Karpas-422 (cell line): Measurements from ENCODE around the gene ATP5F1C. TPM values are rescaled to one million over a fixed set of nuclear protein-coding genes. Genes with fewer than 3 reads are reported as not detected.
"Not testable (repeated sequence)": the region's sequence is repeated elsewhere in the genome, so short reads cannot be mapped to it uniquely, and the experiment has no call there.

ENCODE experiments used
- DNase-seq: peaks from one replicate; pipeline ENCODE4 v3.0.0-alpha.2; 2015
- H2AFZ ChIP-seq: fragments of 200-600 bp; sonication (generic); 2 replicates; pipeline ENCODE4 v1.6.1; 2014; ENCODE audit warnings: antibody characterized with exemption, low read length, mixed read lengths
- H3K27ac ChIP-seq: fragments of 200-600 bp; sonication (generic); 2 replicates; pipeline ENCODE4 v1.5.1; 2014; ENCODE audit warnings: mild to moderate bottlenecking, low read length, moderate library complexity
- H3K27me3 ChIP-seq: fragments of 200-600 bp; sonication (generic); 2 replicates; pipeline ENCODE4 v1.6.1; 2014; ENCODE audit warnings: low read length, mixed read lengths
- H3K36me3 ChIP-seq: fragments of 200-600 bp; sonication (generic); 2 replicates; pipeline ENCODE4 v1.6.1; 2014; ENCODE audit warnings: low read length, mixed read lengths; ENCODE audit not compliant: insufficient read depth
- H3K4me1 ChIP-seq: fragments of 200-600 bp; sonication (generic); 2 replicates; pipeline ENCODE4 v1.6.1; 2014; ENCODE audit warnings: mild to moderate bottlenecking, low read length, mixed read lengths
- H3K4me2 ChIP-seq: fragments of 200-600 bp; sonication (generic); 2 replicates; pipeline ENCODE4 v1.6.1; 2014; ENCODE audit warnings: low read length, low read depth, mild to moderate bottlenecking; ENCODE audit not compliant: poor library complexity, severe bottlenecking
- H3K4me3 ChIP-seq: fragments of 200-600 bp; sonication (generic); 2 replicates; pipeline ENCODE4 v1.5.1; 2014; ENCODE audit warnings: mild to moderate bottlenecking, antibody characterized with exemption, low read length, mixed read lengths
- H3K79me2 ChIP-seq: fragments of 200-600 bp; sonication (generic); 2 replicates; pipeline ENCODE4 v1.6.1; 2014; ENCODE audit warnings: mild to moderate bottlenecking, low read length, mixed read lengths
- H3K9ac ChIP-seq: fragments of 200-600 bp; sonication (generic); 2 replicates; pipeline ENCODE4 v1.6.0; 2014; ENCODE audit warnings: low read length
- H3K9me2 ChIP-seq: fragments of 200-600 bp; sonication (generic), shearing (Covaris generic); replicated peaks from 2 replicates; pipeline ENCODE4 v1.6.0; 2014; ENCODE audit warnings: mild to moderate bottlenecking, low read length, moderate library complexity; ENCODE audit not compliant: insufficient read depth
- H3K9me3 ChIP-seq: fragments of 300-700, 200-600 bp; sonication (generic); 2 replicates; pipeline ENCODE4 v1.6.1; 2014; ENCODE audit warnings: low read length, mixed read lengths
- H4K20me1 ChIP-seq: fragments of 200-600 bp; sonication (generic); 2 replicates; pipeline ENCODE4 v1.6.1; 2014; ENCODE audit warnings: mild to moderate bottlenecking, antibody characterized with exemption, low read length, low read depth; ENCODE audit not compliant: insufficient read depth
- total RNA-seq: library from RNA; depleted of rRNA; stranded (reverse); fragments of >200 nt; shearing (Covaris generic); gene quantifications from 2 replicates; pipeline ENCODE4 v1.2.3, GENCODE V29; 2014; ENCODE audit warnings: low replicate concordance

ATP5F1C gene
- total RNA-seq, 1 experiment from 2014 or later = 291 TPM

DNA sequence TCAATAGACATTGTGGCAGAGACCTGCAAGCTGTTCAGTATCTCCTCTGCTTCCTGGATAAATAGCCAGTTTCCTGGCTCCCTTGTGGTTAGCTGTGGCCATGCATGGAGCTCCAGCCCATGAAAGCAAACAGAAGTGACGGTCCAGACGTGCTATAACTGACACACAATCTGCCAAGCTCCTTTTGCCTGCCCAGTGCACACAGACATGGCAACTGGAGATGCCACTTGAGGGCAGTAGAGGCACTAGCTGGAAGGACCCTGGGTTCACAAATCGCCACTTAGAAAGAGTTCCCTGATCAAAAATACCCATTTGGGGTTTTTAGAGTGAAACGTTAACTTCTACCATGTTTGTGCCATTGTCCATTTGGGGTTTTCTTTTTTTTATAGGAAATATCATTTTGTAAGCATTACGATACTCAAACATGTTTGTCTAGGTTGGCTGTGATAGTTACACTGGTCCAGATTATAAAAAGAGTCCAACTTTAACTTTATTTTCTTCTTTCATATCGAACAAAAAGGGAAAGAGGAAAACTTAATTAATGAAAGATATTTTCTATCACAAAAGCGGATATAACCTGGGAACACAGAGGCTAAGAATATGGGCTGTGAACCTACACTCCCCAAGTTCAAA is 31.5 kb upstream of the ATP5F1C start:
- no peaks in the 10 kb centered on the region for H3K79me2 ChIP-seq
- H3K4me1 ChIP-seq = no peaks in the 10 kb centered on the region
- H3K36me3 ChIP-seq = peaks cover 55% of the 10 kb centered on the region
- H3K27ac ChIP-seq = no peak overlapping the region
- no peak overlapping the region for H2AFZ ChIP-seq
- no peaks in the 10 kb centered on the region for H3K9me2 ChIP-seq
- H3K4me2 ChIP-seq = no peak overlapping the region
- no peak overlapping the region for H3K4me3 ChIP-seq
- no peaks in the 10 kb centered on the region for H3K9me3 ChIP-seq
- no peaks in the 10 kb centered on the region for H4K20me1 ChIP-seq
- H3K27me3 ChIP-seq = no peaks in the 10 kb centered on the region
- DNase-seq = peak; percentile 75
- no peak overlapping the region for H3K9ac ChIP-seq

DNA sequence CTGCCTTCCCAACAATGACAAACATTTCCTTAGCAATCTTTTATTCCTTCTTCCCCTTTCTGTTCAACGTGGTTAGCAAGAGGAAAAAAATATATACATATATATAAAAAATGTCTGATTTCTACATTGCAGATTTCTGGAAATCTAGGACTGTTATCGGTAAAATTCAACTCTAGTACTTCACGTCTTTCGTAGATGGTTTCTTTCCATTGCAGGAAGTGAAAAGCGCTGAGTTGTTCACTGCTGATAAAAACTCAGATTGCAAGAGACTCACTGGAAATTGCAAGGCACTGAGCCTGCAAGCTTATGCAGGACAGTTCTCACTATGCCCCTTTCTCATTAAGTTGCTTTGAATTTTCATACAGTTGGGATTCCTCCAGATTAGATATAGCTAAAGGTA is 24.0 kb upstream of the ATP5F1C start:
- no peak overlapping the region for H3K4me2 ChIP-seq
- H3K36me3 ChIP-seq = peaks cover 37% of the 10 kb centered on the region; the same call in 1 of the 2 replicates
- H3K9ac ChIP-seq = no peak overlapping the region
- no peak overlapping the region for H3K27ac ChIP-seq
- no peaks in the 10 kb centered on the region for H3K9me2 ChIP-seq
- no peaks in the 10 kb centered on the region for H3K79me2 ChIP-seq
- H3K9me3 ChIP-seq = no peaks in the 10 kb centered on the region
- no peaks in the 10 kb centered on the region for H3K4me1 ChIP-seq
- H3K4me3 ChIP-seq = no peak overlapping the region
- H4K20me1 ChIP-seq = no peaks in the 10 kb centered on the region
- no peak overlapping the region for H2AFZ ChIP-seq
- H3K27me3 ChIP-seq = no peaks in the 10 kb centered on the region
- DNase-seq = no peak

DNA sequence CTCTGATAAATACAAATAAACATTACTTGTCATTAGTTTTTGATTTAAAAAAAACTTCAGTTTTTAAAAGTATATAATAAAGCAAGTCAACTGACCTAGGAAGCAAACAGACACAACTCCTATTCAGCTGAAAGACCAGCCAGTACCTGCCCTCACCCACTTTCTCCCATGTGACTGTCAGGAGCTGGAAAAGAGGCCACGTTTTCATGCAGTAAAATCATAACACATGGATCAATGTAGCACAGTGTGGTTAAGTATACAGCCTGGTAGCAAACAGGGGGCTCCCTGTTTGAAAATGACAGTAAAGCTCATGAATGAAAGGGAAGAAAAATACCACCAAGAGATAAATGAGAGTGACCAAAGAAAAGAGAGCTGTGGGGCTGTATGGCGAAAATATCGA is 21.7 kb upstream of the ATP5F1C start:
- no peak overlapping the region for H3K27ac ChIP-seq
- H3K4me2 ChIP-seq = no peak overlapping the region
- no peak overlapping the region for H3K4me3 ChIP-seq
- peaks cover 39% of the 10 kb centered on the region; the same call in 1 of the 2 replicates for H3K36me3 ChIP-seq
- no peaks in the 10 kb centered on the region for H4K20me1 ChIP-seq
- H3K27me3 ChIP-seq = no peaks in the 10 kb centered on the region
- H3K9me2 ChIP-seq = no peaks in the 10 kb centered on the region
- no peak overlapping the region for H3K9ac ChIP-seq
- no peaks in the 10 kb centered on the region for H3K4me1 ChIP-seq
- H3K79me2 ChIP-seq = no peaks in the 10 kb centered on the region
- DNase-seq = no peak
- no peak overlapping the region for H2AFZ ChIP-seq
- H3K9me3 ChIP-seq = no peaks in the 10 kb centered on the region

DNA sequence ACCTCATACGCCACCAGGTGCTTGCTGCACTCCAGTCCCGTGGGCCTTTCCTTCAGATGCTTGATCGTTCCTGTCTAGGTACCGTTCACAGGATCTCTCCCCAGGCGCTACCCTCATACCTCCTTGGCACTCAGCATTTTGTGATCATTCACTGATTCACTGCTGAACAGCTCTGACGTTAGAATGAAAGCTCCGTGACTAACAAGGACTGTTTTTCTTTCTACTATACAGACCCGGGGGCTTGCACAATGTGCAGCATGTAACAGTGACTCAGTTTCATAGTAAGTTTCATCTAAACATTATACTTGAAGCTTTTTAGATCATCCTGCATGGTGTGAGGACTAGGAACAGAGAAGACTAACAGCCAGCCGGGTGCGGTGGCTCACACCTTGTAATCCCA is 20.8 kb upstream of the ATP5F1C start:
- Histone ChIP-seq H3K4me1 (no peaks in the 10 kb centered on the region), H3K4me3 (no peak overlapping the region), H3K27me3 (no peaks in the 10 kb centered on the region), H3K79me2 (no peaks in the 10 kb centered on the region), H3K27ac (no peak overlapping the region), H3K36me3 (peaks cover 37% of the 10 kb centered on the region; the same call in 1 of the 2 replicates), H3K4me2 (no peak overlapping the region), H2AFZ (no peak overlapping the region), H4K20me1 (no peaks in the 10 kb centered on the region), H3K9ac (no peak overlapping the region), H3K9me3 (no peaks in the 10 kb centered on the region), H3K9me2 (no peaks in the 10 kb centered on the region)
- no peak for DNase-seq

DNA sequence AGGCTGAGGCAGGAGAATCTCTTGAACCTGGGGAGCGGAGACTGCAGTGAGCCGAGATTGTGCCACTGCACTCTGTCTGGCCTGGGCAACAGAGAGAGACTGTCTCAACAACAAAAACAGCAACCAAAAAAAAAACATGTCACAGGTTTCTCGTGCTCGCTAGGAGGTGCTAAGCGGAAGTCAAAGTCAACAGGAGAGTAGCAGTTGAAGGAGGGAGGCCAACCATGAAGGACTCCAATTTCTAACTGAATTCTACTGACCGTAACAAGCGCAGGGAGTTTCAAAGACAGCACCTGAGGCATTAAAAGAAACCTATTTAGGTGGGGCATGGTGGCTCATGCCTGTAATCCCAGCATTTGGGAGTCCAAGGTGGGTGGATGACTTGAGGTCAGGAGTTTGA is 19.6 kb upstream of the ATP5F1C start:
- DNase-seq = no peak
- Histone ChIP-seq H3K4me1 (no peaks in the 10 kb centered on the region), H2AFZ (no peak overlapping the region), H3K36me3 (peaks cover 33% of the 10 kb centered on the region; the same call in 1 of the 2 replicates), H4K20me1 (no peaks in the 10 kb centered on the region), H3K4me2 (no peak overlapping the region), H3K27me3 (no peaks in the 10 kb centered on the region), H3K4me3 (no peak overlapping the region), H3K9me2 (no peaks in the 10 kb centered on the region), H3K79me2 (no peaks in the 10 kb centered on the region), H3K27ac (no peak overlapping the region), H3K9me3 (no peaks in the 10 kb centered on the region), H3K9ac (no peak overlapping the region)

DNA sequence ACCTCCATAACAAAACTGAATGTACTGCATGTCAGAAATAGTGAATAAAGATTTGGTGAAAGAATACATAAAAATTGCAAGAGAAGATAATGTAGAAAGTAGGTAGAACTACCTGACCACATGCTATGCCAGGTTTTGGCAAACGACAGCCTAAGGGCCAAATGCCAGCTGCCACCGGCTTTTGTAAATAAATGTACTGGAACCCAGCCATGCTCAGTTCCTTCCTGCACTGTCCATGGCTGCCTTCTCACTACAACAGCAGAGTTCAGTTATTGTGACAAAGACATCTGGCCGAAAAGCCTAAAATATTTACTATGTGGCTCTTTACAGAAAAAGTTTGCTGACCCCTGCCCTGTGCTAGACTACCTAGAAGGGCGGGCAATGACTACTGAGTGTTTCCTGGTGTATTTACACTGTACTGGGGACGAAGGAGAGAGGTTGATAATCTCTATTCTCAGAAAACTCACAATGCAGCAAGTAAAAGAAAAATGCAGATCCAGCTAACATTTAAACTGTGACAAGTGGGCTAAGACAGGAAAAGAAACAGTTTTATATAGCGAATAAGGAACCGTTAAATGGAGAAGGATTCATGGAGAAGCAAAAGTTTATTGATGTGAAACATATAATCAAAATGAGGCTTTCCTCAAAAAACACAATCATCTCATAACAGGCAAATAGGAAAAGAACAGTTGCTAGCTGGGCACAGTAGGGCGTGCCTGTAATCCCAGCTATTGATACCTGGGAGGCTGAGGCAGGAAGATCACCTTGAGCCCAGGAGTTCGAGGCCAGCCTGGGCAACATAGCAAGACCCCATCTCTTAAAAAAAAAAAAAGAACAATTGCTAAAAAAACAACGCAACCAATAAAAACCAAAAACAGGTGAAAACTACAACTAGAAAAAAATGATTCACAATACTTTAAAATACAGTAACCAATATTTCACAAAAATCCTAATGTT is 13.9 kb upstream of the ATP5F1C start:
- Histone ChIP-seq H3K36me3 (peaks cover 44% of the 10 kb centered on the region), H3K4me1 (no peaks in the 10 kb centered on the region), H2AFZ (no peak overlapping the region), H3K4me3 (no peak overlapping the region), H3K27ac (no peak overlapping the region), H3K4me2 (no peak overlapping the region), H3K9me3 (no peaks in the 10 kb centered on the region), H3K9ac (no peak overlapping the region), H3K79me2 (0 out of 2 replicates have a peak, but pooled peaks cover 3% of the 10 kb centered on the region), H4K20me1 (no peaks in the 10 kb centered on the region), H3K9me2 (no peaks in the 10 kb centered on the region), H3K27me3 (no peaks in the 10 kb centered on the region)
- no peak for DNase-seq

DNA sequence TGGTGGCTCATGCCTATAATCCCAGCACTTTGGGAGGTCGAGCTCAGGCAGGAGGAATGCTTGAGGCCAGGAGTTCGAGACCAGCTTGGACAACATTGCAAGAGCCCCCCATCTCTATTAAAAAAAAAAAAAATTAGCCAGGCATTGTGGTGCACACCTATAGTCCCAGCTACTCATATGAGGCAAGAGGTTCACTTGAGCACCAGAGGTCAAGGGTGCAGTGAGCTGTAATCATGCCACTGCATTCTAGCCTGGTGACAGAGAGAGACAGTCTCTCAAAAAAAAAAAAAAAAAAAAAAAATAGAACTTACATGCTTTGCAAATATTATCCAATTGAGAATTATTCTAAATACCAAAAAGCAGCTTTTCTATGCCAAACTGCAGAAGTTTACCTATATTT is 11.2 kb upstream of the ATP5F1C start:
- Histone ChIP-seq H3K9ac (no peak overlapping the region), H3K4me2 (no peak overlapping the region), H3K27ac (no peak overlapping the region), H3K4me3 (no peak overlapping the region), H3K9me2 (no peaks in the 10 kb centered on the region), H3K36me3 (peaks cover 51% of the 10 kb centered on the region), H3K27me3 (no peaks in the 10 kb centered on the region), H3K79me2 (peaks cover 18% of the 10 kb centered on the region), H3K4me1 (no peaks in the 10 kb centered on the region), H4K20me1 (no peaks in the 10 kb centered on the region), H2AFZ (no peak overlapping the region), H3K9me3 (no peaks in the 10 kb centered on the region)
- DNase-seq = no peak

DNA sequence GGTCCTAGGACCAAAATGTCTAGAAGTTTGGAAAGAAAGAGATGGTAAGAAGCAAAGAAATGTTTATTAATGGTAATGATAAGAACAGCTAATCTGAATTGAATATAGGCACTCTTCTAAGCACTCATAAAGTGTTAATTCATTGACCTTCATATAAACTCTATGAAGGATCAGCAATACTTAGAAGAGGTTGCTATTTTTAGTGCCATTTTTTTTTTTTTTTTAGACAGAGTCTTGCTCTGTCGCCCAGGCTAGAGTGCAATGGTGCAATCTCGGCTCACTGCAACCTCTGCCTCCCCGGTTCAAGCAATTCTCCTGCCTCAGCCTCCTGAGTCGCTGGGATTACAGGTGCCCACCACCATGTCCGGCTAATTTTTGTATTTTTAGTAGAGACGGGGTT is 5.8 kb upstream of the ATP5F1C start:
- not testable (repeated sequence) for DNase-seq, H2AFZ ChIP-seq, H3K27ac ChIP-seq, H3K9me2 ChIP-seq, H3K27me3 ChIP-seq, H3K4me3 ChIP-seq, H4K20me1 ChIP-seq, H3K9ac ChIP-seq, H3K4me2 ChIP-seq, H3K9me3 ChIP-seq
- Histone ChIP-seq H3K79me2 (peaks cover 68% of the 10 kb centered on the region), H3K4me1 (peaks cover 14% of the 10 kb centered on the region), H3K36me3 (peaks cover 37% of the 10 kb centered on the region; the same call in 1 of the 2 replicates)
